ELR (cell line): ENCODE results near the gene RNF19B.
"Not testable (repeated sequence)": the region's sequence is repeated elsewhere in the genome, so short reads cannot be mapped to it uniquely, and the experiment has no call there.

Source experiments
- DNase-seq: peaks from one replicate; pipeline ENCODE4 v3.0.0-alpha.2; 2015; ENCODE audit warnings: low read depth

RNF19B gene

GRCh38 chr1:32964461-32965250, at the start of gene RNF19B:
RNF19B (minus strand) TSS chr1:32964809; CDS start chr1:32964685, 124 bp downstream.
- DNase-seq, result peak; percentile 96

DNA sequence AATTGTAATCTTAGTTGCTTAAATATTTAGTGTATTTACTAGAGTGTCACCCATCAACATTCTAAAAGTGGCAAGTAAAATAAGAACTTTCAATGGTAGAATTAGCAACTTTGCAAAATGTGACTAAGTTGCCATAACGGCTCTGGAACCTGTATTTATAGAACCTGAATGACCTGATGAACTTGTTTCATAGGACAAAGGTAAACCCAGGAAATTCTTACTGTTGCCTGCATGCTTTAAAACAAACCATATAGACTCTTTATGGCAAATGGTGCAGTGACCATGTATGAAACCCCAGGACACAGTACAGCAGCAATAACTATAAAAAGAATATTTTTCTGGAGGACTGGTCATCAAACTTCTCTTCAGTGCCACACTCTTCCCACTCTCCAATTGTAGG, 49.2 kb upstream of the RNF19B start:
- no peak for DNase-seq

GRCh38 chr1:33012165-33012564, 47.6 kb upstream of the RNF19B start:
- no peak for DNase-seq

DNA sequence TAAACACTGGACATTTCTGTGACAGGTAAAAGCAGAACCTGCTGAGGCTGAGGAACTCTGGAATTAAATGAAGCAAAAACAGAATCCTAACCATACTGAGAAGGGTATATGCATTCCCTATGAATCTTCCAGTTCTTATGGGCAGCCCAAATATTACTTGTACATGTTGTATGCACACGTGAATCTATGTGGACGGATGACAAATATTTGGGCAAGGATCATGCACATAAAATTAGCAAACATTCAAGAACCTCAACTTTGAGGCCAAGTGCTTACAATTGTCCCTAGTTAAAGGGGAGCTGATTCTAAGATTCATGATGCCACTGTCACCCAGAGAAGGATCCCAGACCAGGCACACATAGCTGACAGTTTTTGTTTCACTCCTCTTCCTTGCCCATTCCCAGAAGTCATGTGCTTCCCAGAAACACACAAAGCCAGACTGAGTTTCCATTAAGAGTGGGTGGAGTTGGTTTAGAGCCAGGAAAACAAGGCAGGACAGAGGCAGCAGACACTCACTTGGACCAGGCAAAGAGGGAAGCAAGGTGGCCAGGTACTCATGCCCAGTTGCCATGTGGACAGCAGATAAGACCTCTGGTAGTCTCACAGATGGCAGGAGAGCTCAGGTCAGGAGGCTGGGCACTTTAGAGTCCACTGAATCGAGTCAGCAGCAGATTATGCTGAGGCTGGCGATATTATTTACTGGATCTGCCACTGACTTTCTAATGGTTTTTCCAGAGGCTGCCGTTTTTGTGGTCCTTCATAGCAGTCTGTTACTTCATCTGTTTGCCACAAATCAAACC, 46.5 kb upstream of the RNF19B start:
- no peak for DNase-seq

GRCh38 chr1:33009561-33009960, 45.0 kb upstream of the RNF19B start:
- DNase-seq, result no peak

GRCh38 chr1:33008051-33008914, 43.7 kb upstream of the RNF19B start:
- DNase-seq, result no peak

DNA sequence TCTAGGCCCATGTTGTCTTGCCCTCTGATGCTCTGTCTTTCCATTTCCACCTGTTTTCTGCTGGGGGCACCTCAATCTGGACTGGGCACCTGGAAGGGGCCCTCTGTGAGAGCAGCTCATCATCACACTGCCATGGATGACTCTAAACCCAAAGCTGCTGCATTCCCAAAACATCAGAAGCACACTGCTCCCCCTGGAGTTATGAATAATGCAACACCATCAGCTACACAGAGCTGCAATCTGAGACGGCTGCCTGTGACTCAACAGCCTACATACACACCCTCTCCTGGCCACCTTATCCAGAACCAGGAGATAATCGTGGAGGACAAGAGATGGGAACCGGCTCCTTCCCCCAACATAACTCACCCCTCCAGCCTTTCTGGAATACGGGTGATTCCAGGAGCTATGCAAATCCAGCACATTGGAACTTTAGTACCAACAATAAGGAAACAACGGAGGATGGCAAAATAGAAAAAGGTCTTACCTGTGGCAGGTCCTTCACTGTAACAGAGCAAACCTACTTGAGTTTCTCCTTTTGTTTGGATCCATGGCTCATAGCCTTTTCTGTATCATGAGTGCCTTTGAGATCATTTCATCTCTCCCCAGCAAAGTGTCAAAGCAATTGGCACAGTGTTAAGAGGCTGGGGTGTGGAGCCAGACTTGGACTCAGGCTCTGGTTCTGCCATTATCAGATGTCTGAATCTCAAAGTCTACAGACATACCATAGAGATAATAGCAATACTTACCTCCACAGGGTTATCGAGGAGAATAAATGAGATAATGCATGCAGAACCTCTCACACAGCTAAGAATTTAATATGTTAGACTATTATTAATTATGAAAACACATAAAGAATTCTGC, 42.8 kb upstream of the RNF19B start:
- peak; percentile 90 for DNase-seq

GRCh38 chr1:33005838-33006421, 41.3 kb upstream of the RNF19B start:
- DNase-seq, result no peak

- no peak for DNase-seq
These were observed 40.7 kb upstream of the RNF19B start for GRCh38 chr1:33005117-33005837.

- peak; percentile 53 for DNase-seq
These were observed 40.0 kb upstream of the RNF19B start for GRCh38 chr1:33004613-33005012.

- no peak for DNase-seq
These were observed 39.0 kb upstream of the RNF19B start for GRCh38 chr1:33003657-33004056.

GRCh38 chr1:33002006-33002405, 37.4 kb upstream of the RNF19B start:
- no peak for DNase-seq

GRCh38 chr1:33001282-33001681, 36.7 kb upstream of the RNF19B start:
- no peak for DNase-seq

GRCh38 chr1:33000427-33001026, 35.9 kb upstream of the RNF19B start:
- DNase-seq, result no peak

- no peak for DNase-seq
These were observed 34.4 kb upstream of the RNF19B start for GRCh38 chr1:32998997-32999396.

GRCh38 chr1:32998064-32998463, 33.5 kb upstream of the RNF19B start:
- peak; percentile 67 for DNase-seq

- peak; percentile 90 for DNase-seq
These were observed 32.8 kb upstream of the RNF19B start for GRCh38 chr1:32997381-32997891.

- DNase-seq, result not testable (repeated sequence)
These were observed 28.7 kb upstream of the RNF19B start for GRCh38 chr1:32993324-32993636.

DNA sequence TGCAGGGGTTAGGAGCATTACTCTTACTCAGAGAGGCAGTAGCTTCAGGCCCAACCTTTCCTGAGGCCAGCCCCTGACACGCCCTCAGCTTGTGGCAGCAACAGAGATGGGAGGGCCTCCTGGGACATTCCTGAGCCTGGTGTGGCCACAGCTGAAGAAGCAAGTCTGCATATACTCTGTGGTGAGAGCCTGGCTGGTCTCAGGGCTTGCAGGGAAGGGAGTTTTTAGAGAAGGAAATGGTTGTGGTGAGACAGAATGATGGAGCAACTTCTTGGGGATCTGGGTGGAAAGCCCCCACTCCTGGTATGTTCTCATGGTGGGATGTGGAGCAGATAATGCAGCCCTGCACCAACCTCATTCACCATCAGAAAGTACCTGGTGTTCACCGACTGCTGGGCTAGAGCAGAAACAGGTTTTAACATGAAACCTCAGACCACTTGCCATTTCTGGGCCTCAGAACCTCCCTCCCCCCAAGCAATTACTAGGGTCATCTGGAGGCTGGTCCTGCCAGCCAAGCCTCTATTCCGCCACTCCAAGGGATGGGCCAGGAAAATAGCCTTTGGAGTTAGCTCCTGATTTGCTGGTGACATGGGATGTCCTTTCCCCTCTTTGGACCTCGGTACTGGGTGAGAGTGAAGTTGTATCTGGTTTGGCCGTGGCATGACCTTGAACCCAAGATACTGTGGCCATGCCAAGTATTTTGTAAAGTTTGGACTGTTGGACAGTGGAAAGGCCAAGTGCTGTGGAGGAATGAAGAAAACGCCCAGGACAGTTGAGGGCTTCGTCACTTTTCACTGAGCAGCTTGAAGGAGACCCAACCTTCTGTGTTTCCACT, 28.1 kb upstream of the RNF19B start:
- DNase-seq, result peak; percentile 93
